Astrocyte of the spinal cord (primary cell): Measurements from ENCODE around the gene HOXA7.
A peak's percentile ranks its signal among the peaks of the same experiment; 100 is the strongest.

Source experiments
- DNase-seq: peaks from one replicate; pipeline ENCODE4 v3.0.0; 2011; ENCODE audit warnings: low read depth, low spot score
- H3K4me3 ChIP-seq: 2 replicates; pipeline ENCODE4 v1.5.1; 2011; ENCODE audit warnings: low read depth, mild to moderate bottlenecking, low read length, moderate library complexity
- CTCF ChIP-seq: IDR thresholded peaks from 2 replicates; pipeline ENCODE4 v1.5.1; 2012; ENCODE audit warnings: low read depth, mild to moderate bottlenecking, low read length, inconsistent platforms
- in situ Hi-C: cut with HindIII; loops from 2 replicates; pipeline ENCODE4 v1.10.0; 2017; ENCODE audit warnings: low sequenced_read_pairs

The HOXA7 gene

GRCh38 chr7:27142580-27143022 lies 13.9 kb downstream of the HOXA7 start:
- no peak for TF ChIP-seq CTCF
- in situ Hi-C loops = no loop called here
- DNase-seq = no peak
- peak overlapping the region; percentile 65 for H3K4me3 ChIP-seq

GRCh38 chr7:27141923-27142579 lies 14.4 kb downstream of the HOXA7 start:
- no peak for DNase-seq
- in situ Hi-C loops = no loop called here
- peak overlapping the region; percentile 65 for H3K4me3 ChIP-seq
- peak; percentile 15 for TF ChIP-seq CTCF

GRCh38 chr7:27141137-27141922 lies 15.1 kb downstream of the HOXA7 start:
- no peak for TF ChIP-seq CTCF
- DNase-seq = peak; percentile 59
- H3K4me3 ChIP-seq = peak overlapping the region; percentile 65
- in situ Hi-C loops = no loop called here

GRCh38 chr7:27140126-27140857 lies 16.2 kb downstream of the HOXA7 start:
- no peak for TF ChIP-seq CTCF
- peak overlapping the region; percentile 65 for H3K4me3 ChIP-seq

GRCh38 chr7:27139334-27140125 lies 16.9 kb downstream of the HOXA7 start:
- no peak for TF ChIP-seq CTCF
- peak overlapping the region; percentile 65 for H3K4me3 ChIP-seq
- in situ Hi-C loops = no loop called here
- peak; percentile 40 for DNase-seq

More at GRCh38 chr7:27140126-27140857, 16.2 kb downstream of the HOXA7 start:
- in situ Hi-C loops = no loop called here
- peak; percentile 73 for DNase-seq

GRCh38 chr7:27138985-27139333 lies 17.5 kb downstream of the HOXA7 start:
- in situ Hi-C loops = no loop called here
- peak overlapping the region; percentile 65 for H3K4me3 ChIP-seq
- no peak for TF ChIP-seq CTCF
- no peak for DNase-seq
